ENCODE data around the gene ANKRD27.
"Not testable (repeated sequence)": the region's sequence is repeated elsewhere in the genome, so short reads cannot be mapped to it uniquely, and the experiment has no call there.

ANKRD27 gene

GRCh38 chr19:32599258-32599657, 75.7 kb downstream of the ANKRD27 start:
- DNase-seq (ENCODE audit: low spot score) = no peak

GRCh38 chr19:32598022-32598421, 77.0 kb downstream of the ANKRD27 start:
- no peak for DNase-seq (ENCODE audit: low spot score)

GRCh38 chr19:32595491-32595890, 79.5 kb downstream of the ANKRD27 start:
- no peak for DNase-seq (ENCODE audit: low spot score)

- DNase-seq (ENCODE audit: low spot score) = no peak
Measured at GRCh38 chr19:32594021-32594420, 81.0 kb downstream of the ANKRD27 start.

- DNase-seq (ENCODE audit: low spot score) = not testable (repeated sequence)
Measured at GRCh38 chr19:32587747-32588504, 87.1 kb downstream of the ANKRD27 start.

- DNase-seq (ENCODE audit: low spot score) = peak; percentile 40
Measured at GRCh38 chr19:32581705-32582179, 93.2 kb downstream of the ANKRD27 start.

- DNase-seq (ENCODE audit: low spot score) = peak; percentile 91
Measured at GRCh38 chr19:32580901-32581704, 93.9 kb downstream of the ANKRD27 start, which contains the start of gene PDCD5. Gene PDCD5, plus strand, starts transcription at chr19:32581190. Its CDS starts 72 bp downstream, at chr19:32581262.

- no peak for DNase-seq (ENCODE audit: low spot score)
Measured at GRCh38 chr19:32580353-32580900, 94.6 kb downstream of the ANKRD27 start.

- DNase-seq (ENCODE audit: low spot score) = no peak
Measured at GRCh38 chr19:32576790-32577189, 98.2 kb downstream of the ANKRD27 start.

- DNase-seq (ENCODE audit: low spot score) = no peak
Measured at GRCh38 chr19:32573492-32573794, 101.5 kb downstream of the ANKRD27 start.

- DNase-seq (ENCODE audit: low spot score) = not testable (repeated sequence)
Measured at GRCh38 chr19:32572700-32573491, 102.1 kb downstream of the ANKRD27 start.

GRCh38 chr19:32571471-32572075, 103.4 kb downstream of the ANKRD27 start:
- DNase-seq (ENCODE audit: low spot score) = not testable (repeated sequence)

- peak; percentile 40 for DNase-seq (ENCODE audit: low spot score)
Measured at GRCh38 chr19:32570081-32570785, 104.7 kb downstream of the ANKRD27 start.

- DNase-seq (ENCODE audit: low spot score) = no peak
Measured at GRCh38 chr19:32567486-32567885, 107.5 kb downstream of the ANKRD27 start.

GRCh38 chr19:32566246-32566830, 108.6 kb downstream of the ANKRD27 start:
- DNase-seq (ENCODE audit: low spot score) = no peak

GRCh38 chr19:32563761-32564160, 111.2 kb downstream of the ANKRD27 start:
- DNase-seq (ENCODE audit: low spot score) = no peak

GRCh38 chr19:32558607-32559228, 116.3 kb downstream of the ANKRD27 start:
- no peak for DNase-seq (ENCODE audit: low spot score)

- no peak for DNase-seq (ENCODE audit: low spot score)
Measured at GRCh38 chr19:32555786-32556185, 119.2 kb downstream of the ANKRD27 start.

- no peak for DNase-seq (ENCODE audit: low spot score)
Measured at GRCh38 chr19:32550666-32551065, 124.3 kb downstream of the ANKRD27 start.
